HL-60 (cell line): ENCODE data around the gene RNF141.

Experiments used
- DNase-seq, 2 experiments: peaks; one replicate each; pipeline ENCODE4 v3.0.0-alpha.2; 2010 to 2020; ENCODE audit warnings: low read depth in 1 of 2, low spot score in 1 of 2
- H3K27ac ChIP-seq: fragments of 250-450 bp; sonication (Bioruptor Pico); replicated peaks from 2 replicates; pipeline ENCODE4 v1.5.1; 2020; ENCODE audit warnings: mild to moderate bottlenecking, moderate library complexity
- H3K27me3 ChIP-seq: fragments of 250-450 bp; sonication (Bioruptor Pico); 2 replicates; pipeline ENCODE4 v1.5.1; 2021; ENCODE audit warnings: mild to moderate bottlenecking, moderate library complexity; ENCODE audit not compliant: insufficient read depth, poor library complexity, severe bottlenecking
- H3K4me3 ChIP-seq: replicated peaks from 2 replicates; pipeline ENCODE4 v1.5.1; 2011; ENCODE audit warnings: mild to moderate bottlenecking, control low read depth, low read length; ENCODE audit not compliant: insufficient read depth
- CTCF ChIP-seq: IDR thresholded peaks from one replicate; pipeline ENCODE4 v1.5.1; 2011; ENCODE audit warnings: low read length, control low read depth, inconsistent platforms; ENCODE audit not compliant: insufficient read depth
- GABPA ChIP-seq: IDR thresholded peaks from 2 replicates; pipeline ENCODE4 v1.6.1; 2012; ENCODE audit warnings: low read depth
- POLR2AphosphoS5 ChIP-seq: IDR thresholded peaks from 2 replicates; pipeline ENCODE4 v1.6.1; 2012; ENCODE audit warnings: low read depth
- REST ChIP-seq: IDR thresholded peaks from 2 replicates; pipeline ENCODE4 v1.6.1; 2012; ENCODE audit warnings: low read depth; ENCODE audit not compliant: insufficient replicate concordance
- SPI1 ChIP-seq: IDR thresholded peaks from 2 replicates; pipeline ENCODE4 v1.6.1; 2012; ENCODE audit warnings: low read depth, mild to moderate bottlenecking, borderline replicate concordance

RNF141 gene

GRCh38 chr11:10478066-10478465 is 62.9 kb downstream of the RNF141 start:
- DNase-seq, result no peak
- Histone ChIP-seq H3K27me3 (no peaks in the 10 kb centered on the region), H3K27ac (no peak overlapping the region), H3K4me3 (no peak overlapping the region)
- TF ChIP-seq GABPA, result no peak
- no peak for TF ChIP-seq POLR2AphosphoS5
- no peak for TF ChIP-seq CTCF
- TF ChIP-seq SPI1, result no peak

DNA sequence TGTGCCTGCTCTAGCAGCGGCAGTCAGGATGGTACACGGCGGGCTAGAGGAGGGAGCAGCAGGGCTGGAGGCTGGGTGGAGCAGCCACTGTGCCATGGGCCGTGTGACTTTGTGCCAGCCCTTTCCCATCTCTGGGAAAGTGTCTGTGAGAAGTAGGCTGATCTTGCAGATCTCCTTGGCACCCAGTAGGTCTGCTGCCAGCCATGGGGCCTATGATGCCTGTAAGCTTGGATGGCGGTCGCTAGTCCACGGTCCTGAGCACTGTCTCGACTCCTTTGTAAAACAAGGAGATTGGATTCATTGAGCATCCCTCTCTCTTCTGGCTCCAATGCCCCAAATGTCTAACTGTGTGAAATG is 63.3 kb downstream of the RNF141 start:
- no peak overlapping the region for H3K4me3 ChIP-seq
- TF ChIP-seq POLR2AphosphoS5 (no peak), SPI1 (no peak), CTCF (no peak), GABPA (no peak), REST (no peak)
- DNase-seq, result no peak
- no peak overlapping the region for H3K27ac ChIP-seq
- H3K27me3 ChIP-seq, result no peaks in the 10 kb centered on the region

DNA sequence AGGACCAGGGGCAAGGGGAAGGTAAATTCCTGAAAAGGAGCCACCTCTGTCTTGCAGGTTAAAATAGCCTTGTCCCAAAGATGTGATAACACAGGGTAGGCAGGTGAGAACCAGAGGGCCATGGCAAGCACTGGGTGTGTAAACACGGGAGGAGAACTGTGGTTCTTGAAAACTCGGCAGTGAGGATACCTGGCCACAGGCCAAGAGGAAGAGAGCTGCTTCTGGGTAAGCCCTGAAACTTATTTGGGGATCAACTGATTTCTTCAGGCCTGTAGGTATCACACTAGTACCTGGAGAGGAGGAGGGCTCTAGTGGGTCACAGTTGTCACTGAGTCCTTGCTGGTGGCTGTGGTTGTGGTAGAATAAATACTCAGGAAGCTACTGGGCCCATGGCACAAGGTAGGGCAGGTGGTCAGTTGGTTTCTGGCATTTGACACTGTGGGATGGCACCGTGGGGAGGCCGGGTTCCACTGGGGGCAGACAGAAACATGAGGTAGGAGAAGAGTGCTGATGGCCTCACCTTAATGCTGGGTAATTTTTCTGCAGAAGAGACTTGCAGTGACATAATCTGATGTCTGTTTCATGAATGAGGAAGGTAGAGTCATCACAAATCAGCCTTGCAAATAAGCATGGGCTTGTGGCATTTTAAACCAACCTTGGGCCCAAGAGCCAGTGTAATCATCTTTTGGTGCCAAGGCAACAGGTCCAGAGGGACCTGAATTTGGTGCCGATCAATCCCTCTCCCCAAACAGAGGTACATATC is 63.9 kb downstream of the RNF141 start:
- Histone ChIP-seq H3K27ac (no peak overlapping the region), H3K4me3 (no peak overlapping the region)
- peak in 1 of 2 experiments; percentile 31 for DNase-seq

More for the DNA sequence above, 63.9 kb downstream of the RNF141 start:
- no peak for TF ChIP-seq CTCF
- no peak for TF ChIP-seq POLR2AphosphoS5
- TF ChIP-seq SPI1, result no peak
- TF ChIP-seq REST, result no peak
- TF ChIP-seq GABPA, result no peak
- no peaks in the 10 kb centered on the region for H3K27me3 ChIP-seq
